HCT116 (cell line): Measurements from ENCODE around the gene ELP5. TPM values are rescaled to one million over a fixed set of nuclear protein-coding genes. Genes with fewer than 3 reads are reported as not detected.

ENCODE experiments used
- ATAC-seq: fragments of 200-7000 bp; cut with Tn5 transposase; 2 replicates; pipeline ENCODE4 v1.9.1; 2020; ENCODE audit warnings: mild to moderate bottlenecking, moderate library complexity
- BruUV-seq: library from RNA; stranded (reverse); fragments of 400-500 nt; replicated peaks from 2 replicates; lab custom pipeline; 2021; lab: Mats Ljungman, UMichigan
- CTCF ChIA-PET: fragments of 300-600 bp; sonication (Branson Sonifier 250); formaldehyde crosslinking; loops from one replicate; lab custom pipeline; 2021; ENCODE audit warnings: antibody characterized with exemption; lab: Charles Lee
- POLR2A ChIA-PET: fragments of 300-600, 350-600 bp; sonication (Branson Sonifier 250); formaldehyde crosslinking; loops from one replicate; lab custom pipeline; 2021; ENCODE audit warnings: antibody characterized with exemption; lab: Charles Lee
- RAD21 ChIA-PET, 2 experiments: fragments of 300-600 bp; sonication (Branson Sonifier 250); formaldehyde crosslinking; loops; one replicate each; lab custom pipeline; 2023; ENCODE audit warnings: low total read pairs in 2 of 2; ENCODE audit not compliant: uncharacterized antibody in 2 of 2, unreplicated experiment in 2 of 2, low non-redundant PET in 1 of 2; lab: Charles Lee
- DNase-seq: peaks from one replicate; pipeline ENCODE4 v3.0.0-alpha.2; 2010; ENCODE audit warnings: low read depth, low spot score
- H2AFZ ChIP-seq: fragments of 200-600 bp; shearing (Covaris generic), sonication (generic); 2 replicates; pipeline ENCODE4 v1.6.1; 2017; ENCODE audit warnings: low read depth, mixed run types, mixed read lengths, antibody characterized with exemption, low read length; ENCODE audit not compliant: poor library complexity, severe bottlenecking
- H3K27ac ChIP-seq: 2 replicates; pipeline ENCODE4 v1.5.1; 2012; ENCODE audit warnings: low read depth, low read length
- H3K27me3 ChIP-seq: fragments of 200-600 bp; sonication (generic); 2 replicates; pipeline ENCODE4 v1.6.1; 2016; ENCODE audit warnings: mixed run types, low read length, mixed read lengths; ENCODE audit not compliant: insufficient read depth
- H3K36me3 ChIP-seq, 2 experiments: fragments of 200-500 bp in 1 of 2; fragments of 200-600 bp in 1 of 2; sonication (Bioruptor generic) in 1 of 2; sonication (generic) in 1 of 2; 2 replicates each; pipeline versions ENCODE4 v1.5.1 to v1.6.1; 2014 to 2016; ENCODE audit warnings: low read length in 2 of 2, inconsistent platforms in 1 of 2, mixed read lengths in 1 of 2, mixed run types in 1 of 2; ENCODE audit not compliant: insufficient read depth in 2 of 2, control insufficient read depth in 1 of 2
- H3K4me1 ChIP-seq, 2 experiments: fragments of 200-600 bp in 1 of 2; sonication (generic) in 1 of 2; 2 replicates each; pipeline versions ENCODE4 v1.5.1 to v1.6.1; 2012 to 2017; ENCODE audit warnings: low read length in 2 of 2, inconsistent platforms in 1 of 2, mild to moderate bottlenecking in 1 of 2, mixed read lengths in 1 of 2, mixed run types in 1 of 2, moderate library complexity in 1 of 2; ENCODE audit not compliant: insufficient read depth in 2 of 2, control insufficient read depth in 1 of 2
- H3K4me2 ChIP-seq: fragments of 200-600 bp; sonication (generic); 2 replicates; pipeline ENCODE4 v1.6.1; 2017; ENCODE audit warnings: mixed run types, low read length, mixed read lengths
- H3K4me3 ChIP-seq, 2 experiments: fragments of 200-600 bp in 1 of 2; sonication (generic) in 1 of 2; replicated peaks in 1 of 2; 2 replicates each; pipeline ENCODE4 v1.5.1; 2011 to 2016; ENCODE audit warnings: low read length in 2 of 2, control low read depth in 1 of 2, low read depth in 1 of 2, mild to moderate bottlenecking in 1 of 2, mixed read lengths in 1 of 2, mixed run types in 1 of 2
- H3K79me2 ChIP-seq: fragments of 200-600 bp; sonication (generic); 2 replicates; pipeline ENCODE4 v1.6.1; 2017; ENCODE audit warnings: mild to moderate bottlenecking, mixed run types, low read length, moderate library complexity, mixed read lengths; ENCODE audit not compliant: insufficient read depth
- H3K9ac ChIP-seq: fragments of 200-600 bp; sonication (generic); 2 replicates; pipeline ENCODE4 v1.6.1; 2016; ENCODE audit warnings: low read length, mixed read lengths
- H3K9me2 ChIP-seq: fragments of 200-600 bp; sonication (generic), shearing (Covaris generic); 2 replicates; pipeline ENCODE4 v1.6.1; 2017; ENCODE audit warnings: mixed run types, mild to moderate bottlenecking, moderate library complexity; ENCODE audit not compliant: insufficient read depth
- H3K9me3 ChIP-seq, 2 experiments: fragments of 200-500 bp in 1 of 2; fragments of 200-600 bp in 1 of 2; sonication (Bioruptor generic) in 1 of 2; sonication (generic) in 1 of 2; 2 replicates each; pipeline ENCODE4 v1.6.1; 2014 to 2017; ENCODE audit warnings: low read length in 2 of 2, mixed read lengths in 2 of 2, inconsistent platforms in 1 of 2, low read depth in 1 of 2, mild to moderate bottlenecking in 1 of 2, mixed run types in 1 of 2, moderate library complexity in 1 of 2; ENCODE audit not compliant: control insufficient read depth in 1 of 2, insufficient read depth in 1 of 2
- H4K20me1 ChIP-seq: fragments of 200-600 bp; sonication (generic), shearing (Covaris generic); 2 replicates; pipeline ENCODE4 v1.6.1; 2017; ENCODE audit warnings: mixed run types, mild to moderate bottlenecking, moderate library complexity; ENCODE audit not compliant: insufficient read depth
- CTCF ChIP-seq, 3 experiments: fragments of 200-600 bp in 1 of 3; sonication (generic) in 1 of 3; IDR thresholded peaks in 2 of 3; conservative IDR thresholded peaks in 1 of 3; 2 replicates each; pipeline ENCODE4 v1.5.1; 2012 to 2017; ENCODE audit warnings: low read depth in 2 of 3, low read length in 2 of 3, antibody characterized with exemption in 1 of 3, borderline replicate concordance in 1 of 3, control low read depth in 1 of 3, mild to moderate bottlenecking in 1 of 3, mixed read lengths in 1 of 3, mixed run types in 1 of 3, moderate library complexity in 1 of 3; ENCODE audit not compliant: insufficient read depth in 1 of 3
- ELF1 ChIP-seq: IDR thresholded peaks from 2 replicates; pipeline ENCODE4 v1.6.1; 2012; ENCODE audit warnings: low read depth, borderline replicate concordance
- FOSL1 ChIP-seq: IDR thresholded peaks from 2 replicates; pipeline ENCODE4 v1.6.1; 2012; ENCODE audit warnings: low read depth
- POLR2A ChIP-seq: IDR thresholded peaks from 2 replicates; pipeline ENCODE4 v1.7.0; 2011; ENCODE audit warnings: borderline replicate concordance; ENCODE audit not compliant: insufficient read depth, insufficient read length; ENCODE audit errors: extremely low read depth
- POLR2AphosphoS5 ChIP-seq: IDR thresholded peaks from 2 replicates; pipeline ENCODE4 v1.6.1; 2011; ENCODE audit warnings: mild to moderate bottlenecking, low read depth, low read length, moderate library complexity
- REST ChIP-seq: IDR thresholded peaks from 2 replicates; pipeline ENCODE4 v1.6.1; 2012; ENCODE audit warnings: low read depth
- SIN3A ChIP-seq: IDR thresholded peaks from 2 replicates; pipeline ENCODE4 v1.6.1; 2012; ENCODE audit warnings: low read depth
- SP1 ChIP-seq: IDR thresholded peaks from 2 replicates; pipeline ENCODE4 v1.6.1; 2012; ENCODE audit warnings: low read depth
- ZFX ChIP-seq: fragments of 450-650 bp; IDR thresholded peaks from 2 replicates; pipeline ENCODE4 v1.6.1; 2017
- intact Hi-C: fragments of 100-400 bp; cut with micrococcal nuclease; formaldehyde crosslinking; loops from 2 replicates; pipeline ENCODE4 v1.10.0; 2022
- total RNA-seq: library from RNA; stranded (reverse); gene quantifications from one replicate; pipeline ENCODE4 v1.2.1, GENCODE V29; 2021; ENCODE audit not compliant: unreplicated experiment
- TF ChIP-seq, protein P1 (sequence below): IDR thresholded peaks from 2 replicates; pipeline ENCODE4 v1.6.1; 2012

The ELP5 gene
- total RNA-seq, 1 experiment from 2014 or later, result 81.7 TPM

DNA sequence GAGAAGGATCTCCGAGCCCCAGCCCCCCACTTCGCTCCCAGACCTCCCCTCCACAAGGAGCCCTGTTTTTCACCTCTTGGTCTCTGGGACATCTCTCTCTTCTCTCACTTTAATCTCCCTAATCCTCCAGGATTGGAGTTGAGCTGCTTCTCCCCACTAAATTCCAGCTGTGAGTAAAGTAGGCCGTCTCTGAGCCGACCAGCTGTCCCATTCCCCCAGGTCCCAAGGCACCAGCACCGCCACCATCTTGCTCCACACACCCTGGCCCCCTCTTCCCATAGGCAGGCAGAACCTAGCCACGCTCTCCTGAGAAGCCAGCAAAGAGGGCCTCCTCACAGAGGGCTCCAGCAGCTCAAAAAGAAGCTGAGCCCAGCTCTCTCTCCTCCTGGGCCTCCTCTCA lies 33.3 kb upstream of the ELP5 start:
- CTCF ChIA-PET, result no interaction called here
- Histone ChIP-seq H3K4me1 (peaks cover 14 to 67% of the 10 kb centered on the region in 2 experiments; a peak in 3 of 4 replicates), H2AFZ (no peak overlapping the region), H3K27ac (peak overlapping the region; percentile 99), H3K9me2 (no peaks in the 10 kb centered on the region), H3K79me2 (peaks cover 30% of the 10 kb centered on the region), H3K9me3 (no peaks in the 10 kb centered on the region), H3K36me3 (peaks cover 13 to 28% of the 10 kb centered on the region in 2 experiments; a peak in 3 of 4 replicates), H3K4me3 (no peak overlapping the region), H3K27me3 (no peaks in the 10 kb centered on the region), H3K9ac (no peak overlapping the region), H3K4me2 (peak overlapping the region; percentile 96), H4K20me1 (no peaks in the 10 kb centered on the region)
- RAD21 ChIA-PET, result no interaction called here
- DNase-seq, result no peak
- ATAC-seq, result no peak
- POLR2A ChIA-PET, result interaction anchor here (1.4 to 3.2 kb wide), 5 partner anchors 16 to 111 kb away, joined by 7 to 19 read pairs (median 13); partner anchors contain the start of genes DVL2 and GABARAP
- no TSS peak for BruUV-seq
- intact Hi-C loops, result no loop called here
- no peak for TF ChIP-seq POLR2AphosphoS5
- no peak for TF ChIP-seq REST
- no peak for TF ChIP-seq ELF1

DNA sequence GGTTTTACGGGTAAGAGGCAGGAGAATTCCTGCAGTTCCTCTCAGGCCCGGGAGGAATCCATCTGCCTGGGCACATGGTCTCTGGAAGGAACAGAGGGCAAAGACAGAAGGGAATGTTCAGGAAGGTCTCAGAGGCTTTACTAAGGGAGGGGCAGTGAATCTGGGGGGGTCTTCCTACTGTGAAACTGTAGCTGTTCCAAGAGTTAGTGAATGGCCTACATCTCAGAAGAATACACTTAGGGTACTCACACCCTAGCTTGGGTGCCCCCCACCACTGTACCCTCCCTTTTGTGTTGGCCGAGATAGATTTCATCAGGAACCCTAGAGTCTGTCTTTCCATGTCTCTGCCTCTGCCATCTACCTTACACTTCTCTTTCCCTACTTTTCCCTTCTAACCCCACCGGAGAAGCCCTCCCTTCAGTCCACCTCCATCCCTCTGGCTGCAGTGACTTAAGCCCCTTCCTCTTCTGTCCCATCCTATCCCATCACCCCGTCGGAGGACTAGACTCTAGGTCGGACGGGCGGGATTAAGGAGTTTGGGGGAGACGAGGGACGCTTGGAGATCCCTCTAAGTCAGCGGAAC lies 32.7 kb upstream of the ELP5 start:
- CTCF ChIA-PET, result interaction anchor here (1.0 to 2.8 kb wide), 4 partner anchors 19 to 110 kb away, joined by 3 to 37 read pairs (median 13); partner anchors contain the start of genes NEURL4 and PHF23
- Histone ChIP-seq H4K20me1 (no peaks in the 10 kb centered on the region), H3K9ac (peak overlapping the region; percentile 95), H3K9me3 (no peaks in the 10 kb centered on the region), H3K9me2 (no peaks in the 10 kb centered on the region), H3K27me3 (no peaks in the 10 kb centered on the region), H3K79me2 (peaks cover 30% of the 10 kb centered on the region), H3K4me3 (peak overlapping the region; percentile 69 to 75), H3K27ac (peak overlapping the region; percentile 99), H2AFZ (no peak overlapping the region), H3K36me3 (peaks cover 18 to 33% of the 10 kb centered on the region in 2 experiments; a peak in 3 of 4 replicates), H3K4me2 (peak overlapping the region; percentile 96), H3K4me1 (peaks cover 14 to 61% of the 10 kb centered on the region in 2 experiments; a peak in 3 of 4 replicates)
- DNase-seq (no peak), ATAC-seq (no peak)
- intact Hi-C loops, result no loop called here
- TF ChIP-seq ZFX (0 out of 2 replicates have a peak, but pooled peaks have one; percentile 50), CTCF (IDR thresholded peaks at IDR 0.05 in 2 of 3, conservative IDR thresholded peaks at IDR 0.05 in 1 of 3; ENCODE audit: borderline replicate concordance in 1 of 3, insufficient read depth in 1 of 3, low read depth in 2 of 3, low read length in 2 of 3) (no peak), POLR2A (no peak), FOSL1 (no peak), SIN3A (no peak), SP1 (no peak), POLR2AphosphoS5 (no peak)
- TF ChIP-seq, protein P1, sequence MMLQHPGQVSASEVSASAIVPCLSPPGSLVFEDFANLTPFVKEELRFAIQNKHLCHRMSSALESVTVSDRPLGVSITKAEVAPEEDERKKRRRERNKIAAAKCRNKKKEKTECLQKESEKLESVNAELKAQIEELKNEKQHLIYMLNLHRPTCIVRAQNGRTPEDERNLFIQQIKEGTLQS, result no peak
- RAD21 ChIA-PET, result no interaction called here
- BruUV-seq, result no TSS peak
- POLR2A ChIA-PET, result interaction anchor here (0.6 to 3.2 kb wide), 10 partner anchors 15 to 365 kb away, joined by 3 to 19 read pairs (median 8); partner anchors contain the start of genes DVL2, GABARAP, MPDU1 and PHF23
